ENCODE measurements around the gene ASB2. TPM values are rescaled to one million over a fixed set of nuclear protein-coding genes. Genes with fewer than 3 reads are reported as not detected.

ASB2 gene
- polyA plus RNA-seq, 1 experiment: 0.06 TPM

- CTCF ChIA-PET: interaction anchor here (0.6 to 11.5 kb wide), 18 partner anchors 9 to 1110 kb away, joined by 3 to 387 read pairs (median 4); no protein-coding TSS in a partner anchor
- no peak overlapping the region for H3K4me3 ChIP-seq (ENCODE audit: low read depth, low read length)
- no peak for DNase-seq (ENCODE audit: low read depth)
- POLR2A ChIA-PET: no interaction called here
- peaks cover 5% of the 10 kb centered on the region for H3K27me3 ChIP-seq (ENCODE audit: control insufficient read depth, insufficient read depth, low read length)
- TF ChIP-seq CTCF (IDR thresholded peaks at IDR 0.05; ENCODE audit: insufficient read depth, low read depth, low read length): peak; percentile 98
- no peaks in the 10 kb centered on the region for H3K36me3 ChIP-seq (ENCODE audit: control insufficient read depth, insufficient read depth, low read length)
Measured at GRCh38 chr14:94001501-94002396, 25.4 kb upstream of the ASB2 start.

- CTCF ChIA-PET: interaction anchor here (0.6 to 11.5 kb wide), 17 partner anchors 9 to 1110 kb away, joined by 3 to 387 read pairs (median 4); no protein-coding TSS in a partner anchor
- Histone ChIP-seq H3K27me3 (ENCODE audit: control insufficient read depth, insufficient read depth, low read length) (peaks cover 5% of the 10 kb centered on the region), H3K36me3 (ENCODE audit: control insufficient read depth, insufficient read depth, low read length) (no peaks in the 10 kb centered on the region), H3K4me3 (ENCODE audit: low read depth, low read length) (no peak overlapping the region)
- TF ChIP-seq CTCF (IDR thresholded peaks at IDR 0.05; ENCODE audit: insufficient read depth, low read depth, low read length): no peak
- DNase-seq (ENCODE audit: low read depth): no peak
- POLR2A ChIA-PET: no interaction called here
Measured at GRCh38 chr14:94001016-94001415, 24.6 kb upstream of the ASB2 start.

GRCh38 chr14:94000267-94000666, 23.9 kb upstream of the ASB2 start:
- ChIA-PET CTCF (interaction anchor here (1.1 to 11.5 kb wide), 6 partner anchors 14 to 60 kb away, joined by 3 to 387 read pairs (median 8); no protein-coding TSS in a partner anchor), POLR2A (no interaction called here)
- no peak for DNase-seq (ENCODE audit: low read depth)
- no peak for TF ChIP-seq CTCF (IDR thresholded peaks at IDR 0.05; ENCODE audit: insufficient read depth, low read depth, low read length)
- Histone ChIP-seq H3K4me3 (ENCODE audit: low read depth, low read length) (no peak overlapping the region), H3K27me3 (ENCODE audit: control insufficient read depth, insufficient read depth, low read length) (peaks cover 5% of the 10 kb centered on the region), H3K36me3 (ENCODE audit: control insufficient read depth, insufficient read depth, low read length) (no peaks in the 10 kb centered on the region)

- Histone ChIP-seq H3K36me3 (ENCODE audit: control insufficient read depth, insufficient read depth, low read length) (no peaks in the 10 kb centered on the region), H3K4me3 (ENCODE audit: low read depth, low read length) (no peak overlapping the region), H3K27me3 (ENCODE audit: control insufficient read depth, insufficient read depth, low read length) (peaks cover 5% of the 10 kb centered on the region)
- CTCF ChIA-PET: interaction anchor here (1.1 to 11.5 kb wide), 5 partner anchors 14 to 60 kb away, joined by 3 to 387 read pairs (median 6); no protein-coding TSS in a partner anchor
- POLR2A ChIA-PET: no interaction called here
- TF ChIP-seq CTCF (IDR thresholded peaks at IDR 0.05; ENCODE audit: insufficient read depth, low read depth, low read length): no peak
- no peak for DNase-seq (ENCODE audit: low read depth)
Measured at GRCh38 chr14:93999573-93999972, 23.2 kb upstream of the ASB2 start.

- CTCF ChIA-PET: interaction anchor here (1.1 to 11.5 kb wide), 3 partner anchors 13 to 59 kb away, joined by 3 to 387 read pairs (median 25); no protein-coding TSS in a partner anchor
- no peaks in the 10 kb centered on the region for H3K36me3 ChIP-seq (ENCODE audit: control insufficient read depth, insufficient read depth, low read length)
- TF ChIP-seq CTCF (IDR thresholded peaks at IDR 0.05; ENCODE audit: insufficient read depth, low read depth, low read length): no peak
- H3K27me3 ChIP-seq (ENCODE audit: control insufficient read depth, insufficient read depth, low read length): peaks cover 5% of the 10 kb centered on the region
- DNase-seq (ENCODE audit: low read depth): no peak
- H3K4me3 ChIP-seq (ENCODE audit: low read depth, low read length): no peak overlapping the region
- POLR2A ChIA-PET: no interaction called here
Measured at GRCh38 chr14:93998871-93999403, 22.6 kb upstream of the ASB2 start.
